DMS153 treated with DMSO at 0.1 percent for 48 hours (cell line): ENCODE results near the gene TMEM178A.
A peak's percentile ranks its signal among the peaks of the same experiment; 100 is the strongest.

Experiments used
- DNase-seq: peaks from one replicate; lab custom pipeline; 2025; ENCODE audit not compliant: unreplicated experiment; lab: John Stamatoyannopoulos, UW

Gene TMEM178A

DNA sequence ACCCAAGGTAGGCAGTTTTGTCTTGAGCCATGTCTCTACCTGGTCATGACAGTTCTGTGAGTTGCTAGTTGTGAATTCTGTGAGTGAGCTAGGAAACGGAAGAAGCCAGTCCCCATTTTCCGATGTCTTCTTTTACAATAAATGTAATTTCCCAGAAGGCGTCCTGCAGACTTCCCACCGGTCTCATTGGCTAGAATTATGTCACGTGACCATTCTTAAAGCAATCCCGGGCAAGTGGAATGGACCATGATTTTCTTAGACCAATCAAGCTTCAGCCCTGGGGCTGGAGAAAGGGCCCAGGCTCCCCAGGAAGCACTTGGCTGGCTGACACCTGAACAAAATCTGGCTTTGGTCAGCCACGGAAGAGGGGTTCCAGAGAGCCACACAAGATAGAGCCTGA, 10.6 kb downstream of the TMEM178A start:
- no peak for DNase-seq

- no peak for DNase-seq
These were observed 12.5 kb downstream of the TMEM178A start for GRCh38 chr2:39678170-39678569.

- no peak for DNase-seq
These were observed 14.1 kb downstream of the TMEM178A start for GRCh38 chr2:39679805-39680204.

GRCh38 chr2:39682066-39682692, 16.5 kb downstream of the TMEM178A start:
- DNase-seq: no peak

DNA sequence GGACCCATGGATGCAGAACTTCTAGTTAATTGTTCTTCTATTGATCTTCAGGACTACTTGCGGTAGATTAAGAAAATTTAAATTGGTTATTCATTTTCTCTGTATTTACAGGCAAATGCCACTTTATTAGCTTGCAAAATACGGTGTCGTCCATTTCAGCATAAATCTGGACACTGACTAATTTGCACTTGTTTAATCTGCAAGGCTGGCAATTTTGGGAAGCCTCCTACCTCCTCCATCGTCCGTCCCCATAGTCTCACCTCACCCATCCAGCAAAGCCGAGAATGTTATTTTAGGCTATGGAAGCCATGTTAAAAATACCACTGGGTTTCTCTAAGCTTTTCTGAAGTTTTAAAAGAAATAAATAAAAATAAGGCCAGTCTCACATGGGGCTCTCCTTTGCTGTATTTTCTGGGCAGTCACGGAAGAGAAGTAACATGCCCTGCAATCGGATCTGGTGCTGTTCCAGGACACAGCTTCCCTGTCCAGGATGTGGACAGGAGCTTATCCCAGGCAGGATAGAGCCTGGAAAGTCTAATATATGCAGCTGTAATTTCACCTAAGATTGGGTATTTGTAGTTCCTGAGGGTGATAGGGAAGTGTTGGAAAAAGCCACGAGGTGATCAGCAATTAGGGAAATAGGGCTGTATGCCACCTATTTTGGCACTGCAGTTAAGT, 17.4 kb downstream of the TMEM178A start:
- no peak for DNase-seq

DNA sequence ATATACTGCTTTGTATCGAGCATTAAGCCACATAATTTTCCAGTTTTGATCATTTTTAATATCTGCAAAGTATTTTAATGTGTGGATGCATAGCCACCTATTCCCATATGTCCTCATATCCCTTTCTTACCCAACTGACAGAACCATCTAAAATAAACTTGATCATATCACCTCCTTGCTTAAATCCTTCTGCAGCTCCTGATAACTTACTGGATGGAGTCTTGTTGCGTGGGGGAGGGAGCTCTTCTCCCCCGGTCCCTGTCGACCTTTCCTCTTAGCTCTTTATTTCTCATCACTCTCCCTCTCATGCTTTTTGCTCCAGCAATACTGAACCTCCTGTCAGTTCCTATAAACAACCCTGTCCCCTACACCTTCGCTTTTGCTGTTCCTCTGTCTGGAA, 18.7 kb downstream of the TMEM178A start:
- no peak for DNase-seq

GRCh38 chr2:39685126-39685525, 19.4 kb downstream of the TMEM178A start:
- DNase-seq: no peak

- no peak for DNase-seq
These were observed 20.7 kb downstream of the TMEM178A start for GRCh38 chr2:39686456-39686855.

DNA sequence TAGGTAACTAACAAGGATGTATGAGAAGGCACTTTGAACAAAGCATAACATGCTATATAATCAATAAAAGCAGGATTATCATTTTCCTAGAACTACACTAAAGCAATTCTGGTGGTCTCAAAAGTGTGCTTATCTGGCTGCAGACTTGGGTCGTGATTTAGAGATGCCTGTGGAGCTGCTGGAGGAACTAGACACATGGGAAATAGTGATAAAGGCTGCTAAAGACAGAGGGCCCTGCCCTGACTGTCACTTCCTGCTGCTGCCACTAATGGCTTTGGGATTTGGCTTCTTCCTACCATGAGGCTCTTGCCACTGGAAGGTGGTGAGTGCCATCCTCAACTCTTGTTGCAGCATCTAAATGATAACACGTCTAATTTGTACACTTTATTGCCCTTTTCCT, 22.5 kb downstream of the TMEM178A start:
- no peak for DNase-seq

- peak; percentile 51 for DNase-seq
These were observed 23.6 kb downstream of the TMEM178A start for GRCh38 chr2:39689272-39689841.

GRCh38 chr2:39689876-39690275, 24.2 kb downstream of the TMEM178A start:
- DNase-seq: no peak

- DNase-seq: no peak
These were observed 27.5 kb downstream of the TMEM178A start for GRCh38 chr2:39693245-39693644.

DNA sequence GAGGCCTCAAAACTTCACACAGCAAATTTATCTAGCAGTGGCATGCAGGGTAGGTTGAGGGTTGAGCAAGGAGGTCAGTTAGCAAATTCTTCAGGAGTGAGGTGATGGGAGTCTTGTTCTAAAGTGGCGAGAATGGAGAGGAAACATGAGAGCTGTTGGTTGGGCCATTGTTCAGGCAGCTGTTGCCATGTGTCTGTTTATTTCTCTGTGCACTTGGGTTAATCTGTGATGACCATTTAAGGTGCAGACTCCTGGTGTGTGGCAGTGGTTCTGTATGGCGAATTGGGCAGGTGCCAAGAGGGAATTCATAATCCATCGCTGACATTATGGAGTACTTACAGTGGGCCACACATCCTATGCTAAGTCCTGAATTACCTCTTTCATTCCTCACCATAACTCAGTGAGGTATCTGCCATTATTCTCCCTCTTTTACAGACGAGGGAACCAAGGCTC, 30.4 kb downstream of the TMEM178A start:
- DNase-seq: peak; percentile 75

GRCh38 chr2:39696838-39697237, 31.1 kb downstream of the TMEM178A start:
- peak; percentile 58 for DNase-seq

DNA sequence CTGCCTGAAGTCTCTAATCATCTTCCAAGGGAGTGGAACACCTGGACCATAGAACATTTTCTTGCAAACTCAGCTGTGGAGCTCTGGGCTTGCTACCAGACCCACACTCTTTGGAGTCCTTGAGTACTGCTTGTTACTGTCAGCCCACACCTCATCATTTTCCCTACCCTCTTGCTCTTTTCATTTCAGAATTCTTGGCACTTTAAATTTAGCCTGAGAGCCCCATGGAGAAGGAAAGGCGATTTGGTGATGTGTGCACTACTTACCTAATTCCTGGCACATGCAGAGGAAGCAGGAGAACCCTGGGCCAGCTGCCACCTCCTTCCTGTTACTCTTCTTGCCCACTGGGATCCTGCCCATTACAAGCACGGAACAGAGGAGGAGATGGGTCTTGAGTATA, 31.7 kb downstream of the TMEM178A start:
- DNase-seq: no peak

DNA sequence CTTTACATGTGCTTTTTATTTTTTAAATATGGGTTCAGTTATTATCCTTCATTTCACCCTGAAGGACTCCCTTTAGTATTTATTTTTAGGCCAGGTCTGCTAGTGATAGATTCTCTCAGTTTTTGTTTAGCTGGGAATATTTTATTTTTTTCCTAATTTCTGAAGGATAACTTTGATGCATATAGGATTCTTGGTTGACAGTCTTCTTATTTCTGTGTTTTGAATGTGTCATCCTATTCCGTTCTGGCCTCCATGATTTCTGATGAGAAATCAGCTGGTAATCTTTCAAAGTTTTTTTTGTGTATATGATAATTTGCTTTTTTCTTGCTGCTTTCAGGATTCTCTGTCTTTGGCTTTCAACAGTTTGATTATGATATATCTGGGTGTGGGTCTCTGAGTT, 35.4 kb downstream of the TMEM178A start:
- DNase-seq: no peak

- DNase-seq: no peak
These were observed 37.6 kb downstream of the TMEM178A start for GRCh38 chr2:39703181-39703872.

DNA sequence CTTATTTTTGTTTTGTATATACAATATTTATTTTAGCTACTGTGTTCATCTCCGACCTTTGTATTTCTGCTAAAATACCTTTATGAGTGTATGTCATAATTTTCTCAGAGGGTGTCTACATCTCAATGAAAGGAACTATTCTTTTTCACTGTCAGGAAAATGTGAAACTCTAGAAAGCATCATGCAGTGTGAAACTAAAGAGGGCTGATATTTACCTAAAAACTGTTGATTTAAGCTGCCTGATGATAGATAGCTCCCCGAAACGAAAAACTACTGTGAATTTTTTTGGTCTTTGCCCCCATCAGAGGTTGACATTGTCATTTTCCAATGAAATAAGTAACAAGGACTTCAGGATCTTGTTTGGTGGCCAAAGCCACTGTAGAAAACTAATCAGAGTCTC, 38.8 kb downstream of the TMEM178A start:
- DNase-seq: no peak

GRCh38 chr2:39705638-39706037, 39.9 kb downstream of the TMEM178A start:
- no peak for DNase-seq

GRCh38 chr2:39706312-39706711, 40.6 kb downstream of the TMEM178A start:
- DNase-seq: no peak

- DNase-seq: no peak
These were observed 41.2 kb downstream of the TMEM178A start for GRCh38 chr2:39706945-39707344.

GRCh38 chr2:39708003-39708402, 42.3 kb downstream of the TMEM178A start:
- DNase-seq: no peak
